BE2C (cell line): ENCODE data around the gene TRAPPC3.
A peak's percentile ranks its signal among the peaks of the same experiment; 100 is the strongest.

Experiments used
- DNase-seq: peaks from one replicate; pipeline ENCODE4 v3.0.0-alpha.2; 2020
- H3K27me3 ChIP-seq: fragments of 250-450 bp; sonication (Bioruptor Pico); 2 replicates; pipeline ENCODE4 v1.5.1; 2020; ENCODE audit warnings: mild to moderate bottlenecking
- H3K36me3 ChIP-seq: fragments of 250-450 bp; sonication (Bioruptor Pico); 2 replicates; pipeline ENCODE4 v1.5.1; 2020; ENCODE audit warnings: mild to moderate bottlenecking
- H3K4me1 ChIP-seq: fragments of 250-450 bp; sonication (Bioruptor Pico); 2 replicates; pipeline ENCODE4 v1.5.1; 2020
- H3K4me3 ChIP-seq: 2 replicates; pipeline ENCODE4 v1.5.1; 2011; ENCODE audit warnings: low read depth, low read length
- H3K9me3 ChIP-seq: fragments of 250-450 bp; sonication (Bioruptor Pico); 2 replicates; pipeline ENCODE4 v1.5.1; 2020
- CTCF ChIP-seq: IDR thresholded peaks from 2 replicates; pipeline ENCODE4 v1.5.1; 2012; ENCODE audit warnings: mild to moderate bottlenecking, low read depth, low read length

TRAPPC3 gene

GRCh38 chr1:36154335-36154734 lies 5.0 kb upstream of the TRAPPC3 start:
- Histone ChIP-seq H3K27me3 (no peaks in the 10 kb centered on the region), H3K4me3 (no peak overlapping the region), H3K36me3 (no peaks in the 10 kb centered on the region), H3K4me1 (peaks cover 14% of the 10 kb centered on the region), H3K9me3 (no peaks in the 10 kb centered on the region)
- TF ChIP-seq CTCF: no peak
- DNase-seq: no peak

GRCh38 chr1:36153476-36153875 lies 4.2 kb upstream of the TRAPPC3 start:
- DNase-seq: no peak
- Histone ChIP-seq H3K9me3 (no peaks in the 10 kb centered on the region), H3K4me1 (peaks cover 14% of the 10 kb centered on the region), H3K4me3 (no peak overlapping the region), H3K36me3 (no peaks in the 10 kb centered on the region), H3K27me3 (no peaks in the 10 kb centered on the region)
- no peak for TF ChIP-seq CTCF

GRCh38 chr1:36151845-36152203 lies 2.5 kb upstream of the TRAPPC3 start:
- TF ChIP-seq CTCF: no peak
- H3K4me3 ChIP-seq: no peak overlapping the region
- H3K36me3 ChIP-seq: no peaks in the 10 kb centered on the region
- H3K4me1 ChIP-seq: peaks cover 14% of the 10 kb centered on the region
- H3K9me3 ChIP-seq: no peaks in the 10 kb centered on the region
- H3K27me3 ChIP-seq: no peaks in the 10 kb centered on the region
- DNase-seq: no peak

GRCh38 chr1:36151134-36151844 lies 2.0 kb upstream of the TRAPPC3 start:
- TF ChIP-seq CTCF: no peak
- no peak for DNase-seq
- peaks cover 14% of the 10 kb centered on the region for H3K4me1 ChIP-seq
- H3K9me3 ChIP-seq: no peaks in the 10 kb centered on the region
- H3K27me3 ChIP-seq: no peaks in the 10 kb centered on the region
- H3K4me3 ChIP-seq: no peak overlapping the region
- no peaks in the 10 kb centered on the region for H3K36me3 ChIP-seq

GRCh38 chr1:36150296-36151133 lies 1.2 kb upstream of the TRAPPC3 start:
- H3K4me3 ChIP-seq: peak overlapping the region; percentile 24
- peak; percentile 87 for DNase-seq
- no peaks in the 10 kb centered on the region for H3K36me3 ChIP-seq
- H3K4me1 ChIP-seq: peaks cover 14% of the 10 kb centered on the region
- H3K27me3 ChIP-seq: no peaks in the 10 kb centered on the region
- no peaks in the 10 kb centered on the region for H3K9me3 ChIP-seq
- no peak for TF ChIP-seq CTCF

GRCh38 chr1:36149973-36150295 lies 648 bp upstream of the TRAPPC3 start:
- Histone ChIP-seq H3K36me3 (no peaks in the 10 kb centered on the region), H3K9me3 (no peaks in the 10 kb centered on the region), H3K4me3 (peak overlapping the region; percentile 25), H3K27me3 (no peaks in the 10 kb centered on the region), H3K4me1 (peaks cover 11% of the 10 kb centered on the region)
- no peak for TF ChIP-seq CTCF
- no peak for DNase-seq
